HG03064 (cell line): ENCODE results near the gene ZBED6.
"Not testable (repeated sequence)": the region's sequence is repeated elsewhere in the genome, so short reads cannot be mapped to it uniquely, and the experiment has no call there.

Source experiments
- ATAC-seq: cut with Tn5 transposase; IDR thresholded peaks from one replicate; pipeline ENCODE4 v1.9.1; 2021; ENCODE audit warnings: low read depth; ENCODE audit not compliant: unreplicated experiment

The ZBED6 gene, protein sequence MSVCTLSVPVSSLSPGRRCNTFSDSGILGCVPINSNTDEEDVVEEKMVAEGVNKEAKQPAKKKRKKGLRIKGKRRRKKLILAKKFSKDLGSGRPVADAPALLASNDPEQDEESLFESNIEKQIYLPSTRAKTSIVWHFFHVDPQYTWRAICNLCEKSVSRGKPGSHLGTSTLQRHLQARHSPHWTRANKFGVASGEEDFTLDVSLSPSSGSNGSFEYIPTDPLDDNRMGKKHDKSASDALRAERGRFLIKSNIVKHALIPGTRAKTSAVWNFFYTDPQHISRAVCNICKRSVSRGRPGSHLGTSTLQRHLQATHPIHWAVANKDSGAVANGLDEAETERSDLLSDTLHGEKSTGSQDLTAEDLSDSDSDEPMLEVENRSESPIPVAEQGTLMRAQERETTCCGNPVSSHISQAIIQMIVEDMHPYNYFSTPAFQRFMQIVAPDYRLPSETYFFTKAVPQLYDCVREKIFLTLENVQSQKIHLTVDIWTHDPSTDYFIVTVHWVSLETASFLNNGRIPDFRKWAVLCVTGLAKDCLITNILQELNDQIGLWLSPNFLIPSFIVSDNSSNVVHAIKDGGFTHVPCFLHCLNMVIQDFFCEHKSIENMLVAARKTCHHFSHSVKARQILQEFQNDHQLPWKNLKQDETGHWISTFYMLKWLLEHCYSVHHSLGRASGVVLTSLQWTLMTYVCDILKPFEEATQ (N-terminal part only)

DNA sequence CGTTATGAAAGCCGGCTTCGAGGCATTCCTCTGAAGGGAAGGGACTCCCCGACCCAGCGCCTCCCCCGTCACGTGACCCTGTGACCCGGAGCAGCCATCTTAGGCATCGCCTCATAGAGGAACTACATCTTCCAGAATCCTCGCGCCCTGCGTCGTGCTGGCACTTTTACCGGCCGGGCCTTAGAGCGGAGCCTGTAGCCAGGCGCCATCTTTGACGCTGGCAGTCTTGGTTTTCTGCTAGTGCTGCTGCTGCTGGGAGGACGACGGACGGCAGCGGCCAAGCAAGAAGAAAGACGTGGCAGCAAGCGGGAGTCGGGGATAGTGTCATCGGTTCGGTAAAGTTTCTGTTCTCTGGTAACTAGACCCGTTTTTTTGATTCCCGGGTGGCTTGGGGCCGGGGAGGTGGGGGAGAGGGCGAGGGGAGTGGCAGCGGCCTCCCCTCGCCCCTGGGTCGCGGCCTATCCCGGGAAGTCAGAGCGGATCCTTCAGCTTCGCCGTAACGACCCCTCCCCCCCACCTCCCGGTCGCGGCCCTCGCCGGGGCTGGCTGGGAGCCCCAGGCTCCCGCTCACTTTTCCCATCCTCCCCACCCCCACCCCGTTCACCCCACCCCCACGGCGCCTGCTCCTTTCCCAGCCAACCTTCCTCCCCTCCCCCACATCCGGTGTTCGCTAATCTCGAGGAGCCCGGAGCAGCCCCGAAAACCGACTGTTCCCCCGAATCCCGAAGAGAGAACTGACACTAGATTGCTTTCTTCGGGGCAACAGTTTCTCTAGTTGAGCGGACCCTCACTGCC, at the start of gene ZBED6, which contains the start of gene ZC3H11A:
ZBED6 (plus strand) TSS at position 183 of the 795 bp plus-strand sequence. CDS start 1,900 bp downstream, outside the sequence.
ZC3H11A (plus strand) TSS at position 183 of the 795 bp plus-strand sequence. CDS start 21,448 bp downstream, outside the sequence.
- ATAC-seq, result peak; percentile 94

DNA sequence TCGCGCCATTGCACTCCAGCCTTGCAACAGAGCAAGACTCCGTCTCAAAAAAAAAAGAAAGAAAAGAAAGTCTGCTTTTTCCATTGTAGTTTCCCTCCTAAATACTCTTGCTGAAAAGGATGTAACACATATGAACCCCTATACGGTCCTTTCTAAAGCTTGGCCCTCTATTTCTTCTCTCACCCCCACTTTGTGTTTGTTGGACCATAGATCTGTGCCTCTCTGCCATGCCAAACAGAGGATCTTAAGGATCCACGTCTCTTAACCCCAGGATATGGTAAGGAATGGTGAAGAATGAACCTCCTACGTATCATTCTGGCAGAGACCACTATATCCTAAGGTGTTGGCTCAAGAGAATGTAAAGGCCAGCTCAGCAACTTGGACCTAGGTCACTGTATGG, 49.1 kb upstream of the ZBED6 start:
- ATAC-seq, result no peak

DNA sequence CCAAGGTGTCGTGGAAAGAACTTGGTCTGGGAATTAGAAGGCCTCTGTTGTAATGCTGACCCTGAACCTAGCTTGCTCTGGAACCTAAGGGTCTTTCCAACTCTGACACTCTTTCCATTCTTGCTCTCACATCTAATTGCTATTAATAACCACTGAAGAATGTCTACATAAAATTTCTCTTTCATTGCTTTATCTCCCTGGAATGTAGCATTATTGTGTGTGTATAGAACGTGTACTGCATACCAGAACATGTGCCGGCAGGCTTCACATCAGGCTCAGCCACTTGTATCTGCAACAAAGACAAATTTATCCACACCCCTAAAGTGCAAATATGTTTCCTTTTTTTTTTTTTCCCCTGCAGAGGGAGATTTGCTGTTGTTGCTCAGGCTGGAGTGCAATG, 44.4 kb upstream of the ZBED6 start:
- no peak for ATAC-seq

DNA sequence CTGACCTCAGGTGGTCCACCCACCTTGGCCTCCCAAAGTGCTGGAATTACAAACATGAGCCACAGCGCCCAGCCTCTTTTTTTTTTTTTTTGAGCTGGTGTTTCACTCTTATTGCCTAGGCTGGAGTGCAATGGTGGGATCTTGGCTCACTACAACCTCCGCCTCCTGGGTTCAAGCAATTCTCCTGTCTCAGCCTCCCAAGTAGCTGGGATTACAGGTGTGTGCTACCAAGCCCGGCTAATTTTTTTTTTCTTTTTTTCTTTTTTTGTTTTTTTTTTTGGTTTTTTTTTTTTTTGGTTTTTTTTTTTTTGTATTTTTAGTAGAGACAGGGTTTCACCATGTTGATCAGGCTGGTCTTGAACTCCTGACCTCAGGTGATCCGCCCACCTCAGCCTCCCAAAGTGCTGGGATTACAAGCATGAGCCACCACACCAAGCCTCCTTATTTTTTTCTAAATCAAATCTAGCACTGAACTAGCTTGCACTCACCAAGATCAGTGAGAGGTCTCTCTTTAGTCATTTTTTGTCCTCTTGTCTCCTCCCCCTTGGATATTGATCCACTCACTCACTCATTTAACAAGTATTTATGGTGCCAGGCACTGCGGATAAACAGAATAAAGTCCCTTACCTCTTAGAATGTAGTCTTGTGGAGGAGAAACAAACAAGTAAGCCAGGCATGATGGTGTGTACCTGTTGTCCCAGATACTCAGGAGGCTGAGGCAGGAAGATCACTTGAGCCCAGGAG, 43.6 kb upstream of the ZBED6 start:
- ATAC-seq, result not testable (repeated sequence)

DNA sequence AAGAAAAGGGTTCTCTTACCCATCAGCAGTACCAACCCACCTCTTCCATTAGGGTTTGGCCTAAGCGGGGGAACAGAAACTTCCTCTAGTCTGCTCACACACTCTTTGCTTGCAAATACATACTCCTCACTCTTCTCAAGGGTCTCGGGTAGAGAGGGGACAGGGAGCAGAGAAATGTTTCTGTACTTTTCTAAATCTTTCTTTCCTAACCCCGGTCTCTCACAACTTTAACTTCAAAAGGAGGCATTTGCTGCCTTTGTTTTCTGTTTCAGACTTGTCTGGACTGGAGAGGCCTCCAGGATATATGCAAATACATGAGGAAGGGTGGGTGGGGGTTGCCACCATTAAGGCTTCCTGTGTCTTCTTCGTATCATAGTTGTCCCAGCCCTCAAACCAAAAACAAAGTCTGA, 41.0 kb upstream of the ZBED6 start:
- ATAC-seq, result no peak

DNA sequence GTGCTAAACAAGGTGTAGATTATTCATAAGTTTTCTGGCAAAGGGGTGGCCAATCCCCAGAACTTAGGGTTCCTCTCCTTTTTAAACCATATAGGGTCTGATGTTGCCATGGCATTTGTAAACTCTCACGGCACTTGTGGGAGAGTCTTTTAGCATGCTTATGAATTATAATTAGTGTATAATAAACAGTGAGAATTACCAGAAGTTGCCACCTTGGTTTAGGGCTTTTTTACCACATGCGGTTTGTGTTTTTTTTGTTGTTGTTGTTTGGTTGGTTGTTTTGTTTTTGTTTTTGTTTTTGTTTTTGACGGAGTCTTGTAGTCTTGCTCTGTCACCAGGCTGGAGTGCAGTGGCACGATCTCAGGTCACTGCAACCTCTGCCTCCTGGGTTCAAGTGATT, 39.4 kb upstream of the ZBED6 start:
- ATAC-seq, result no peak

DNA sequence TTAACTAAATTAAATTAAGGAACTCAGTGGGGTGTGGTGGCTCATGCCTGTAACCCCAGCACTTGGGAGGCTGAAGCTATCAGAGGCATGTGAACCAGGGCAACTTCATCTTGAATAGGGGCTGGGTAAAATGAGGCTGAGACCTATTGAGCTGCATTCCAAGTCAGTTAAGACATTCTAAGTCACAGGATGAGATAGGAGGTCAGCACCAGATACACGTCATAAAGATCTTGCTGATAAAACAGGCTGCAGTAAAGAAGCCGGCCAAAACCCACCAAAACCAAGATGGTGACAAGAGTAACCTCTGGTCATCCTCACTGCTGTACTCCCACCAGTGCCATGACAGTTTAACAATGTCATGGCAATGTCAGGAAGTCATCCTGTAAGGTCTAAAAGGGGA, 36.7 kb upstream of the ZBED6 start:
- ATAC-seq, result not testable (repeated sequence)

DNA sequence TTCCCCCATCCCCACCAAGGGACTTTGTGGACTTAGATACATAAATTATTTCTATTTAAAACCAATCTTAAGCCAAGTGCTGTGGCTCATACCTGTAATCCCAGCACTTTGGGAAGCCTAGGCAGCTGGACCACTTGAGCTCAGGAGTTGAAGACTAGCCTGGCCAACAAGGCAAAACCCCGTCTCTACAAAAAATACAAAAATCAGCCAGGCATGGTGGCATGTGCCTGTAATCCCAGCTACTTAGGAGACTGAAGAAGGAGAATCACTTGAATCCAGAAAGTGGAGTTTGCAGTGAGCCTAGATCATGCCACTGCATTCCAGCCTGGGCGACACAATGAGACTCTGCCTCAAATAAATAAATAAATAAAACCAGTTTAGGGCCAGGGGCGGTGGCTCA, 34.9 kb upstream of the ZBED6 start:
- no peak for ATAC-seq

DNA sequence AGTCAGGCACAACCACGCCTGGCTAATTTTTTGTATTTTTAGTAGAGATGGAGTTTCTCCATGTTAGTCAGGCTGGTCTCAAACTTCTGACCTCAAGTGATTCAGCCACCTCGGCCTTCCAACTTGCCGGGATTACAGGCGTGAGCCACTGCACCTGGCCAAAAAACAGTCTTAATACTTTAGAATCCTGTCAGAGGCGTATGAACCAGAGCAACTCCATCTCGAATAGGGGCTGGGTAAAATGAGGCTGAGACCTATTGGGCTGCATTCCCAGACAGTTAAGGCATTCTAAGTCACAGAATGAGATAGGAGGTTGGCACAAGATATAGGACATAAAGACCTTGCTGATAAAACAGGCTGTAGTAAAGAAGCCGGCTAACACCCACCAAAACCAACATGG, 33.5 kb upstream of the ZBED6 start:
- ATAC-seq, result not testable (repeated sequence)

DNA sequence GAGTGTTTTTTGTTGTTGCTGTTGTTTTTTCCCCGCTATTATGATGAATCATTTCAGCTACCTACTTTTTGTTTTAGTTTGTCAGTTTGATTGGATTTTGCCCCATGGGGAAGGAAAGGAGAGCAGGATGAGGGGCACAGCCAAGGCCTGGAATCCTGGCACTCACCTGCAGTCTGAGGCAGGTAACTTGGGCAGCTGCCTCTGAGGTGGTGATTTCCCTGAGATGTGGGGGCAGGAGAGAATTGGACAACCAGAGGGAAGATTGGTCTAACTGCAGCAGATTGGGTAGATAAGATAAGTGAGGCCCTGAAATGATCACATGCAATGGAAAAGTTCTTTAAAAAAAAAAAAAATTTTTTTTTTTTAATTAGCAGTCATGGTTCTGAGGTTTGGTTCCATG, 31.9 kb upstream of the ZBED6 start:
- ATAC-seq, result no peak

DNA sequence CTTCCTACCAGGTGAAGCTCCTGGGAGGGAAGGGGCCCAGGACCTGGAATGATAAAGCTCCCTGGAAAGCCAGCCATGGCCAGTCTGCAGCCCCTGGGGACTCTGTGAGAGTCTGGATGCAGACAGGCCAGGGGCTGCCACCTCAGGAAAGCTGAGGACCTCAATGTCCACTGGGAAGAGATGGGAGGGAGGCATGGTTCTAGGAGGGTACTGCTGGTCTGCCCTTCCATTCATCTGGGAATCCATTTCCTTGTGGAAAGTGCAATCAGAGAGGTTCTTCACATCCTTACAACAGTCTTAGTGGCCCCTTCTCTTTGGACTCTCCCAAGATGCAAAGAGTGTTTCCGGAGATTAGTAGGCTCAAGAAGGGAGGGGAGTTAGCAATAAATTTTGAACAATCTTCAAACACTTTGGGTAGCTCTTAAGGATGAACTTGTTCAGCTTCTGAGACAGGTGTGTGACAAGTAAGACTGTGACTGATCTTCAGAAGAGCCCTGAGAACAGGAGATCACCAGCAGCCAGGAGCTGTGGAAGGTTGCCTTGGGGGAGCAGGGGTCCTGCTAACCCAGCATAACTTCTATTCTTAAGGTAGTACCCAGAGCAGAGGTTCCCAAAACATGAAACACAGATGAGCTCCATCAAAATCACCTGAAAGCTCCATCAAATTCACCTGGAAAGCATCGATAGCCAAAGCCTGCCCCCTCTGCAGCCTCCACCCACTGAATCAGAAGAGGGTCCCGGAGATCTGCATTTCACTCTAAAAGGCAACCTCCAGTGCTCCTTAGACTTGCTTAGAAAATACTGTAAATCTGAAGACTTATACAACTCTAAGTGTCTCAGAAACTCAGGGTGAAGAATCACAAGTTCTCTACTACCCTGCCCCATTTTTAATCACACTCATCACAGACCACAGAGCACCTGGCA, 31.1 kb upstream of the ZBED6 start:
- no peak for ATAC-seq

DNA sequence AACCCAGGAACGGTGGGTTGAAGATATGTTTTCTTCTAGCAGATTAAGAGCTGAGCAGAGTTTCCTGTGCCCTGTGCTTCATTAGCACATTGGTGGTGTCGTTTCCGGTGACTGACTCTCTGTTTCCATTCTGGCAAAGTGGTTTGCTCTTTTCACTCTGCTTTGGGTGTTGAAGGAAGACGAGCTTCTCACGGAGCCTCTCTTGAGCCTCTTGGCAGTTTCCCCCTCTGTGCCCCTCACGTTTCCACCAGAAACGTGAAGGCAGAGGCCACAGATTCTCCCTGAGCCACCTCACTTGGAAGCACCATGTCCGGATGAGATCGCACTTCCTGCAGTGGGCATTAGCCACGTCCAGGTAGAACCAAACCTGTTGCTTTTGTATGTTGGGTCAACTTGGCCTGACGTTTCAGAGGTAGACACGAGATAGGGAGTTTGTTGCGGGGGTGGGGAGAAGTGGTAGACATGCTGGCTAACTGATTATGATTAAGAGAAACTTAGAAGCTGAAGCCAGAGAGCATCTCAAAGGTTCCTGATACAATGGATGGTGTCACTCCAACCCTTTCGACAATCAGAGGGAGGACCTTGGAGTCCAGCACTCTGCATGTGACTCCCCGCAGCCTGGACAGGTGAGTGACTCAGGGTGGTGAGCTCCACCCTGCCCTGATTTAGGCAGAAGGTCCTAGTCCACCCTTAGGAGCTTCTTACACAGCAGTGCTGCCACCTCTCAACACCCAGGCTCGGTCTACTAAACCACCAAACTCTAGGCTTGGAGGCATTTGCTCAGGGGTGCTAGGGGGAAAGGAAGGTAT, 30.2 kb upstream of the ZBED6 start, which contains the start of gene LAX1:
LAX1 (plus strand) TSS at position 155 of the 809 bp plus-strand sequence; CDS start at position 538, 383 bp downstream.
- peak; percentile 76 for ATAC-seq

DNA sequence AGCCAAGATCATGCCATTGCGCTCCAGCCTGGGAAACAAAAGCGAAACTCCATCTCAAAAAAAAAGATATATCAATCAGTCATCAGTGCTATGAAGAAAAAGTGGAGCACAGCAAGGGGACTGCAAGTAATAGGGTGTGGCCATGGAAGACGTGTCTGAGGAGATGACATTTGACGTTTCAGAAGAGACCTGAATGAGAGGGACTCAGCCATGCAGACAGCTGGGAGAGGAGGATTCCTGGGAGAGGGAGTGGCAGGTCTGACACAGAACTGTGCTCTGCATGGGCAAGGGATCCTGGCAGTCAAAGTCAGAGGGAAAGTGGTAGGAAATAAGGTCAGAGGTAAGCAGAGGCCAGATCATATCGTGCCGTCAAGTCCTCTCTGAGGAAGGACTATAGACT, 27.2 kb upstream of the ZBED6 start:
- no peak for ATAC-seq

DNA sequence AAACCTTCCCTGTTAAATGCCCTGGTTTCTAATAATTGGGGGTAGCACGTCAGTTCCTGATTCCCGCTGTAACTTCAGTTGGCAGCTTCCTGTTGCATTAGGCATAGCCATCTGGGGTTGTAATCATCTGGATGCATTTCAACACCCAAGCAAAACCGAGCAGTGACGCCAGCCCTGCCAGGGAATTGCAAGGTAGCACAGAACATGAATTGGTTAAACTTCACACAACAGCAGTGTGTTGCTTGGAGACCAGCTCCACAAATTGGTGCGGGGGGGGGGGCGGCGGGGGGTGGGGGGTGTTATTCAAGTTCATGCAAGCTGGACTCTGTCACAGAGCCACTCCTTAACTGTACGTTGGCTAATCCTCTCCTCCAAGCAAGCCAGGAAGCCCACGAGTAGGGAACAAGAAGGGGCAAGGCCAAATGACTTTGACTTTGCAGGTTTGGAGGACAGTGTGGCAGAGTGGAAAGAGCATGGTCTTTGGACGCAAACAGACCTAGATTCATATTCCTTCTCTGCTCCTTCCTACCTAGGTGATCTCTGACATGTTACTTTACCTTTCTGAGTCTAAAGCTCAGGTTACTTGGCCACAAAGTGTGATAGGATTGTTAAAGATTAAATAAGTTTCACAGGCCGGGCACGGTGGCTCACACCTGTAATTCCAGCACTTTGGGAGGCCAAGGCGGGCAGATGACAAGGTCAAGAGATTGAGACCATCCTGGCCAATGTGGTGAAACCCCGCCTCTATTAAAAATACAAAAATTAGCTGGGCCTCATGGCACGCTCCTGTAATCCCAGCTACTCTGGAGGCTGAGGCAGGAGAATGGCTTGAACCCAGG, 25.7 kb upstream of the ZBED6 start:
- no peak for ATAC-seq

DNA sequence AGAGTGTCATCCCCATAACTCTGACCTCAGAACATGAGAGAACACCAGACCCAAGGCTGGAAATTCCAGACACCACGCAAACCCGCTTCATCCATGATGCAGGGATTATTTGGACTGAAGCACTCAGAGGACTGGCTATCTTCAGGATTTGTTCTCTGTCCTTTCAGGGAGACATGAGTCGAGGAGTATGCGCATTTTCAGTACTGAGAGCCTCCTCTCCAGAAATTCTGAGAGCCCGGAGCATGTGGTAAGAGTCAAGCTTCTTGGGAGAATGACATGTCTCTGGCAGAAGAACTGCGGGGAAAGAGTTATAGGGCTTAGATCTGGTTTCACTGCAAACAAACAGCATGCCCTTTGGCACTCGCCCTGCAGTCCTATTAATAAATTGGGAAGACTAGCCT, 23.5 kb upstream of the ZBED6 start:
- no peak for ATAC-seq

DNA sequence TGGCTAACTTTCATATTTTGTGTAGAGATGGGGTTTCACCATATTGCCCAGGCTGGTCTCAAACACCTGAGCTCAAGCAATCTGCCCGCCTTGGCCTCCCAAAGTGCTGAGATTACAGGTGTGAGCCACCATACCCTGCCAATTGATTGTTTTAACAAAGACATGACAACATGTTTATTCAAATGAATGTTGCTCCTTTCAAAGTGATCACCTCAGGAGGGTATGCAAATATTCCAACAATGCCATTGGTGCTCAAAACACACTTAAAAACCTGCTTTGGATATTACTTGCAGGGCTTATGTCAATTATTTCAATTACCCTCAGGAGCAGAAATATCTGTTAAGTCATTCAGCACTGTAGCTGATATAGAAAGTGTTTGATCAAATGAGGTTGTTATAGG, 22.6 kb upstream of the ZBED6 start:
- ATAC-seq, result no peak

DNA sequence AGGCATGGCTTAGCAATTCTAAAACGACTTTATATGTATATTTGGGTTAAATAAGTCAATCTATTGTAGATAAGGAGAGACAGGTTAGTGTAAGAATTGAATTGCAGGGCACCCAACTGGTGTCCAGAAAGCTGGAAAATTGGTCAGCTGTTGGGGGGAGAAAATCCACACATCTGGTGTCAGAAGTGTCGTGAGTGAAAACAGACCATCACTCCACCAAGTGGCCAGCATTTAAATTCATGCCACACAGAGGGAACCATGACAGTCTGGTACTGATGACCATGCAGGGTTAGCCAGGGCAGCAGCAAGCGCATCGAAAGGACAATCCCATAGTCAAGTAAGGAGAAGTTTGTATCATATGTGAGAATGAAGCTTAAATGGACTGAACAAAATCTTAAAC, 18.8 kb upstream of the ZBED6 start:
- ATAC-seq, result no peak
